NCI-H446 treated with DMSO at 0.1 percent for 48 hours (cell line): ENCODE measurements around the gene NFATC4.

Experiments used
- DNase-seq: peaks from one replicate; lab custom pipeline; 2025; lab: John Stamatoyannopoulos, UW

Gene NFATC4

GRCh38 chr14:24409956-24410355 is 42.0 kb downstream of the NFATC4 start:
- DNase-seq: no peak

- no peak for DNase-seq
Observed at GRCh38 chr14:24411443-24412389, 43.7 kb downstream of the NFATC4 start.

- no peak for DNase-seq
Observed at GRCh38 chr14:24414077-24414476, 46.1 kb downstream of the NFATC4 start.

- DNase-seq: no peak
Observed at GRCh38 chr14:24414732-24415420, 46.9 kb downstream of the NFATC4 start.

- no peak for DNase-seq
Observed at GRCh38 chr14:24415421-24416253, 47.7 kb downstream of the NFATC4 start.

- DNase-seq: no peak
Observed at GRCh38 chr14:24416254-24416931, 48.4 kb downstream of the NFATC4 start.

GRCh38 chr14:24416932-24417619 is 49.1 kb downstream of the NFATC4 start:
- DNase-seq: no peak

- no peak for DNase-seq
Observed at GRCh38 chr14:24417832-24418491, 50.0 kb downstream of the NFATC4 start.

GRCh38 chr14:24418492-24418873 is 50.5 kb downstream of the NFATC4 start:
- no peak for DNase-seq

GRCh38 chr14:24422261-24422660 is 54.3 kb downstream of the NFATC4 start:
- DNase-seq: no peak

GRCh38 chr14:24422694-24423601 is 55.0 kb downstream of the NFATC4 start:
- DNase-seq: no peak

- DNase-seq: no peak
Observed at GRCh38 chr14:24425704-24426103, 57.7 kb downstream of the NFATC4 start.

- DNase-seq: no peak
Observed at GRCh38 chr14:24426150-24426911, 58.3 kb downstream of the NFATC4 start.

GRCh38 chr14:24426912-24427536 is 59.0 kb downstream of the NFATC4 start:
- DNase-seq: no peak

GRCh38 chr14:24427537-24428508 is 59.8 kb downstream of the NFATC4 start:
- DNase-seq: no peak

- no peak for DNase-seq
Observed at GRCh38 chr14:24428628-24429394, 60.8 kb downstream of the NFATC4 start.
